ENCODE results near the gene TBC1D7. TPM values are rescaled to one million over a fixed set of nuclear protein-coding genes. Genes with fewer than 3 reads are reported as not detected.

The TBC1D7 gene
- total RNA-seq, 4 donors from 2014 or later: 6.9 to 10.7 (median 9.6) TPM

DNA sequence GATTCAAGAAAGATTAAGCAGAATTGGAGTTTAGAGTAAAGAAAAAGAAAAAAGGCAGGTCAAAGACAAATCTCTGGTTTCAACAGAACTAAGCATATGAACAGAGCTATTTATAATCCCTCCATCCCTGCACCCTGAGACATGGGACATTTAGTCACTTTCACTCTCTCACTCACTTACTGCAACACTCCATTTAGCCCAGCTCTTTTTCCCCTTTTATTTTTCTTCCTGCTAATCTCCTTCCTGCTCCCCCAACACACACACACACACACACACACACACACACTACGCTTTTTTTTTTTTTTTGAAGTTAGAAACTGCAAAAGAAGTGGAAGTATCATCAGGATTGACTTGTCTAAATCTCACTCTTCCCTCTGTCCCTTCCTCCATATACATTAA, 45.1 kb upstream of the TBC1D7 start:
- H3K27me3 ChIP-seq: no peaks in the 10 kb centered on the region
- H3K27ac ChIP-seq: no peak overlapping the region
- no peaks in the 10 kb centered on the region for H3K9me3 ChIP-seq
- DNase-seq: no peak
- WGBS, 2 donors: 60 to 66% methylated on average over 1 of the region's 1 CpG
- intact Hi-C loops (cut with DNase I): no loop called here
- no peak for TF ChIP-seq POLR2A (IDR thresholded peaks at IDR 0.05)
- no peak for TF ChIP-seq CTCF (IDR thresholded peaks at IDR 0.05)
- no peak overlapping the region for H3K4me3 ChIP-seq (replicated peaks in 1 of 3)
- H3K4me1 ChIP-seq: no peaks in the 10 kb centered on the region
- H3K36me3 ChIP-seq: no peaks in the 10 kb centered on the region

GRCh38 chr6:13372688-13373487, 44.6 kb upstream of the TBC1D7 start:
- no peak for TF ChIP-seq CTCF (IDR thresholded peaks at IDR 0.05)
- no peak for TF ChIP-seq POLR2A (IDR thresholded peaks at IDR 0.05)
- Histone ChIP-seq H3K27me3 (no peaks in the 10 kb centered on the region), H3K27ac (no peak overlapping the region), H3K9me3 (no peaks in the 10 kb centered on the region), H3K36me3 (no peaks in the 10 kb centered on the region), H3K4me1 (no peaks in the 10 kb centered on the region), H3K4me3 (replicated peaks in 1 of 3) (no peak overlapping the region)
- DNase-seq: no peak
- 66 to 74% methylated on average over 9 of the region's 9 CpGs for WGBS, 2 donors
- intact Hi-C loops (cut with DNase I): no loop called here

- Histone ChIP-seq H3K27me3 (no peaks in the 10 kb centered on the region), H3K9me3 (no peaks in the 10 kb centered on the region), H3K36me3 (no peaks in the 10 kb centered on the region), H3K4me3 (replicated peaks in 1 of 3) (no peak overlapping the region), H3K4me1 (no peaks in the 10 kb centered on the region), H3K27ac (no peak overlapping the region)
- intact Hi-C loops (cut with DNase I): no loop called here
- no peak for DNase-seq
- no peak for TF ChIP-seq CTCF (IDR thresholded peaks at IDR 0.05)
- no peak for TF ChIP-seq POLR2A (IDR thresholded peaks at IDR 0.05)
- 72 to 84% methylated on average over 6 of the region's 6 CpGs for WGBS, 2 donors
These were observed 43.7 kb upstream of the TBC1D7 start for GRCh38 chr6:13372076-13372475.

DNA sequence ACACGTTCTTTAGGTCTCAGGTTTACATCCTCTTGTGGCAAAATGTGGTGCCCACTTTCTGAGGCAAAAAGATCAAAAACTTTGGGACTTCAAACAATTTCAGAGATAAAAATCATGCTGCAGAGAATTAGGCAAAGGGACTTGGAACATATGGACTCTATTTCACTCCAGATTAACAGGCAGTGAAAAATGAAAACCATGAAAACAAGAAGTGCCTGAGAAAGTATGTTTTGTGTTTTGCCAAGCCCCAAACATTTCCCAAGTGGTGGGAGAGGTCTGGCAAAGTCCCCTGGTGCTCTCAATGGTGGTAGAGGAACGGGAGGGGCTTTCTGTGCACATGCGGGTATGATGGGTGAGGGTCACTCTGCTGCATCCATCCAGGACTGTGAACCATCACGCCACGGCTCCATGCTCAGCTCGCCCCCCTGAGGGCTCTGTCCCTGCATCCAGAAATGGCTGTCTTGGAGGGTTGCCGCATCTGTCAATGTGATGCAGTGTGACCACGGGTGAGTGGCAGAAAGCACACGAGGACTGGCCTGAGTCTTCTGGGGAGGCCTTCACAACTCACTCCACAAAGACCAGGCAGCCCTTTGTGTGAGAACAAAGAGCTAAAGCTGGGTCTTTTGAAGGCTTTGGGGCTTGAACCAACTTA, 43.2 kb upstream of the TBC1D7 start:
- no peak for TF ChIP-seq POLR2A (IDR thresholded peaks at IDR 0.05)
- TF ChIP-seq CTCF (IDR thresholded peaks at IDR 0.05): no peak
- Histone ChIP-seq H3K27me3 (no peaks in the 10 kb centered on the region), H3K27ac (no peak overlapping the region), H3K9me3 (no peaks in the 10 kb centered on the region), H3K36me3 (no peaks in the 10 kb centered on the region), H3K4me1 (no peaks in the 10 kb centered on the region), H3K4me3 (replicated peaks in 1 of 3) (no peak overlapping the region)
- no peak for DNase-seq
- WGBS, 2 donors: 85 to 88% methylated on average over 9 of the region's 9 CpGs
- intact Hi-C loops (cut with DNase I): no loop called here

DNA sequence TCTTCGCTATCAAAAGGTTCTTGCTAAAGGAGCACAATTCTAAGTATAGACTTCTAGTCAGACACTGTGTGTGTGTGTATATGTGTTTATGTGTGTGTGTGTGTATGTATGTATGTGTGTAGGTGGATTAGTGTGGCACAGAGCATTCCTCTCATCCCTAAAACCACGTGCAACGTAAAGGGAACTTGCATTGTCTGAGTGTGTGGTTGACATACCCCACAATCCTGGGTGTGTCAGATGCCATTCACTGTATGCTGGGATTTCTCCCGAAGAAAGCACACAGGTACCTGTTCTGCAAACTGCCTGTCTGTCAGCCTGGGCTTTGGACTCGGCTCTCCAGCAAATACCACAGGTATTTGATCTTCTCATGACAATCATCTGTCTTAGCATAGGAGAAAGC, 42.3 kb upstream of the TBC1D7 start:
- no peak for DNase-seq
- no peak overlapping the region for H3K4me3 ChIP-seq (replicated peaks in 1 of 3)
- no peak for TF ChIP-seq CTCF (IDR thresholded peaks at IDR 0.05)
- TF ChIP-seq POLR2A (IDR thresholded peaks at IDR 0.05): no peak
- H3K4me1 ChIP-seq: no peaks in the 10 kb centered on the region
- 79% methylated on average over 5 of the region's 5 CpGs for WGBS, 2 donors
- no peak overlapping the region for H3K27ac ChIP-seq
- H3K9me3 ChIP-seq: no peaks in the 10 kb centered on the region
- H3K36me3 ChIP-seq: no peaks in the 10 kb centered on the region
- intact Hi-C loops (cut with DNase I): no loop called here
- H3K27me3 ChIP-seq: no peaks in the 10 kb centered on the region

All from thyroid gland (tissue), 4 donors.